GM10266 (cell line): Measurements from ENCODE around the gene RMDN2.
A peak's percentile ranks its signal among the peaks of the same experiment; 100 is the strongest.

Source experiments
- DNase-seq: peaks from one replicate; pipeline ENCODE4 v3.0.0; 2012; ENCODE audit errors: extremely low spot score
- TF ChIP-seq, protein P1 (sequence below): IDR thresholded peaks from 2 replicates; pipeline ENCODE4 v1.5.1; 2012; ENCODE audit warnings: mild to moderate bottlenecking, low read depth; ENCODE audit not compliant: control insufficient read depth, insufficient read depth; ENCODE audit errors: missing control alignments

RMDN2 gene, protein sequence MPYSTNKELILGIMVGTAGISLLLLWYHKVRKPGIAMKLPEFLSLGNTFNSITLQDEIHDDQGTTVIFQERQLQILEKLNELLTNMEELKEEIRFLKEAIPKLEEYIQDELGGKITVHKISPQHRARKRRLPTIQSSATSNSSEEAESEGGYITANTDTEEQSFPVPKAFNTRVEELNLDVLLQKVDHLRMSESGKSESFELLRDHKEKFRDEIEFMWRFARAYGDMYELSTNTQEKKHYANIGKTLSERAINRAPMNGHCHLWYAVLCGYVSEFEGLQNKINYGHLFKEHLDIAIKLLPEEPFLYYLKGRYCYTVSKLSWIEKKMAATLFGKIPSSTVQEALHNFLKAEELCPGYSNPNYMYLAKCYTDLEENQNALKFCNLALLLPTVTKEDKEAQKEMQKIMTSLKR

DNA sequence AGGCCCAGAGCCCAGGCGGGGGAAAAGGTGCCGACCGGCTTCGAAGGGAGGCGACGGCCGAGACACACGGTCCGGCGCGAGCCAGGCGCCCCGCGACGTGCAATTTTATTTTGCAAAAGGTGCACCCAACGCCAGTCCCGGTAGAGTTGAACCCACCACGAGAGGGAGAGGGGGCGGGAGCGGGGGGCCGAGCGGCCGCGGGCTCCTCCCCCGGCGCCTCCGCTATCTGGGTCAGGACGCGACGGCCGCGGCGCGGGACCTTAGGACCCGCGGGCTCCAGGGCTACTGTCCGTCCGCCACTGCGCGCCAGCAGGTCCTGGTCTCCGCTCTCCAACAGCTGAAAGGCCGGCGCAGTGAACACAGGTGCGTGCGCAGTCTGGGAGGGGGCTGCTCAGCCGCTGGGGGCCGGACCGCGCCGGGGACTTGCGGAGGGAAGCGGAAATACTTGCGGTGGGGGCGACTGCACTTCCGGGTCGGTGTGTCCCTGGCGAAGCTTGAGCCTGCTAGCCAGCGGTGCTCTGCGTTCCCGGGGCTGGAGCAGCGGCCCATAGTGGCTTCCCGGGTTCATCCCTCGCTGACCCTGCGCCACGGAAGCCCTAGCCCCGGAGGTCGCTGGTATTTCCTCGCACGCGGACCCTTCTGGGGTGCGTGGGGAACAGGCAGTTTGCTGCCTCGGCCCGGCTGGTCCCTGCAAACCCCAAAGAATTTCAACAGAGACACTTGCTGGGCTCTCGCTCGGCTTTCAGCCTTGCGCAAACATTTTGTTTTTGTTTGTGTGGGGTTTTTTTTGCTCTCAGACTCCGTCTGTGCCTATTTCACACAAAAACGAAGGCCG, at the start of gene RMDN2:
Gene RMDN2 (plus strand): TSS at position 225 of the 835 bp plus-strand sequence. CDS start 3,991 bp downstream, outside the sequence.
- DNase-seq = peak; percentile 90
- TF ChIP-seq, protein P1, sequence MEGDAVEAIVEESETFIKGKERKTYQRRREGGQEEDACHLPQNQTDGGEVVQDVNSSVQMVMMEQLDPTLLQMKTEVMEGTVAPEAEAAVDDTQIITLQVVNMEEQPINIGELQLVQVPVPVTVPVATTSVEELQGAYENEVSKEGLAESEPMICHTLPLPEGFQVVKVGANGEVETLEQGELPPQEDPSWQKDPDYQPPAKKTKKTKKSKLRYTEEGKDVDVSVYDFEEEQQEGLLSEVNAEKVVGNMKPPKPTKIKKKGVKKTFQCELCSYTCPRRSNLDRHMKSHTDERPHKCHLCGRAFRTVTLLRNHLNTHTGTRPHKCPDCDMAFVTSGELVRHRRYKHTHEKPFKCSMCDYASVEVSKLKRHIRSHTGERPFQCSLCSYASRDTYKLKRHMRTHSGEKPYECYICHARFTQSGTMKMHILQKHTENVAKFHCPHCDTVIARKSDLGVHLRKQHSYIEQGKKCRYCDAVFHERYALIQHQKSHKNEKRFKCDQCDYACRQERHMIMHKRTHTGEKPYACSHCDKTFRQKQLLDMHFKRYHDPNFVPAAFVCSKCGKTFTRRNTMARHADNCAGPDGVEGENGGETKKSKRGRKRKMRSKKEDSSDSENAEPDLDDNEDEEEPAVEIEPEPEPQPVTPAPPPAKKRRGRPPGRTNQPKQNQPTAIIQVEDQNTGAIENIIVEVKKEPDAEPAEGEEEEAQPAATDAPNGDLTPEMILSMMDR = no peak

DNA sequence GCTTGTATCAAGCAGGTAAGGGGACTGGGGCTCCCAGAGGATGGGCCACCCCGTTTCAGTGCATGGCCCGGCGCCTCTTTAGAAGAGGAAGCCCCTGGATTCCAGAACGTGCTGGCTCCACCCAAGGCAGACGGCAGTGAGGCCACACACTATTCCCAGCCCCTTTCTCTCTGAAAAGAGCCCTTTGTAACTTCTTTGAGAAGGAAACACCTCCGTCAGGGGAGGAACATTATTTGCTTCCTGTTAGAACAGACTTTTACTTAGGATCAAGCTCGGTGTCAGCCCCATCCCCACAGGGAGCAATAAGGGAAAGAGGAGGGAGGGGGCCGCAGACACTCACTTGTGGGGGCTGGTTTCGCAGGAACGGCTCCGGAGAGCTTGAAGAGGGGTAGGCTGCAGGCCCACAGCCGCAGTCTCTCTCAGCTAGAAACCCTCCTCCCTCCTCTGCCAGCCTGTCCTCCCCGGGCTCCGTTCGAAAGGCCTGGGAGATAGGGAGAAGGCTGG, 49.6 kb upstream of the RMDN2 start:
- no peak for DNase-seq
- TF ChIP-seq, protein P1 = no peak

DNA sequence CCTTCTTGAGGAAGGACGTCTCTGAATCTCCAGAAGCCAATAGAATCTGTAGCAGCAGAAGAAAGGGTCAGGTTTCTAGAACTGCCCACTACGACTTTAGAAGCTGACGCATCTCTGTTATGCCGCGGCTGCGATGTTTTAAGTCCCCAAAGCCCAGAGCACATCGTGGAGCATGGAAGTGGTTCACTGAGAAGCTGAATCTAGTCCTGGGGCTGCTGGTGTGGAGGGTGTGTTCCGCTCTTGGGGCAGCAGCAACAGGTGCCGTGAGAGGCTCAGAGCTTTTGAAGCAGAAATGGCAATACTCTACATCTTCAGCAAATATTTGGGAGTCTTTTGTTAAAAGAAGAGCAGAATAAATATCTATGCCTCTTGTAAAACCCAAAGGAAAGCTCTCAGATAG, 48.9 kb upstream of the RMDN2 start:
- no peak for DNase-seq
- TF ChIP-seq, protein P1 = no peak

DNA sequence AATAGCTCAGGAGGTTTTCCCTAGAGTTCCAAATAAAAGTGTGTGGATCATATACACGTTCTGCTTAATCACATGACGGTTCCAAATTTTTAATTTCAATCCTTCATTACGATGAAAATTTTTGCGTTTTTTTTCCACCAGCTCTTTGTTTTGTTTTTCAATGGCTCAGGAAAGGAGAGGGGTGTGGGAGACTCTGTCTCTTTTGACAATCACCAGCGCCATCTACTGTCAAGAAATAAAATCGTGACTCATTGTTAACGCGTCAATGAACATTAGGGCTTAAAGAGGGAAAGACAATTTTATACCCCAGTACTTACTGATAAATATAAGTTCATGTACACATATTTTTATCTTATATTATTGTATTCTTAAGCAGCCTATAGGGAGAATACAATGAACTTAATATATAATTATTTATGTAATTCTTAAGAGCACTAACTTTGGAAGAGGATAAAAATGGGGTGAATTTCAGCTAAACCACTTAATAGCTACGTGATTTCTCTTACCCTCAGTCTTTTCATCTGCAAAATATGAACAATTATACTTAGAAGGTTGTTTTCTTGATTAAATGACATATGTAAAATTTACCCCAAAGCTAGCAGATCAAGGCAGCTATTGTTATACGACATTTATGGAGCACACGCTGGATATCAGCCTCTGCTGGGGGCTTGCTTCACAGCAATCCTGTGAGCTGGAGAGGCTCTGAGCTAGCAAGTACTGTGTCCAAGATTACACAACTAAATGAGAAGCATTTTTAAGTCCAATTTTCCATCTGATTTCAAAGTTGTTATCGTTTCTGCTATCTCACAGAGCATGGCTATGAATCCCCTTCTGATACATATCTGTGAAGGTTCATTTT, 47.4 kb upstream of the RMDN2 start:
- TF ChIP-seq, protein P1 = peak; percentile 69
- DNase-seq = no peak

DNA sequence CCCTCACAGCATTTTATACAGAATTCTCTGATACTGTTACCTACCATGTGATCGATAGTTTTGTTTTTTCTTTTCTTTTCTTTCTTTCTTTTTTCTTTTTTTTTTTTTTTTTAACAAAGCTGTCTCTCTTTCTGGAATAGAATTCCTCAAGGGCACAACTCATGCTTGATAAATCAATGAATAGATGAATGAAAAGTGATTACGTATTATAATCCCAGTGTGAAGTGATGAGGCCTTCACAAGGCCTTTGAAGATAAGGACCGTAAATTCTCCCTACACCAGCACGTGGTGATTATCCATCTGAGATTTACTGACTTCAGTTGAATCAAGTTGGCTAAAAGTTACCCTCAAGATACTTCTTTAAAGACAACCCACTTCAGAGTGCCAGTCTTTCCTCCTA, 46.6 kb upstream of the RMDN2 start:
- TF ChIP-seq, protein P1 = no peak
- DNase-seq = no peak

DNA sequence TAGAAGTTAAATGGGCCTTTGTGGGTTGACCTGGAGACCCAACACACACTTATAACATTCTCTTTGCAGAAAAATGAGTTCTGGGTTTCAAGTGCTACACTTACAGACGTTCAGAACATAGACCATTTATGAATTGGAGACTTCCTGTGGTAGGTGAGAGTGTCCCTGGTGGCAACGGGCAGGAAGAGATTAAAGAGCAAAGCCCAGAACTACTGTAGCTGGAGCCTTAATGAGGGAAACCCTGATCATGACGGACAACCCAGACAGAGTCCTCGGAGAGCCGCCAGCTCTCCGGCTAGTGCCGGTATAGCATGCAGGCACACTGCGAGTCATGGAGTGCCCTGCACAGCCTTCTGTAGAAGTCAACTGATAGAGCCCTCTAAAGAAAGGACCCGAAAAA, 44.5 kb upstream of the RMDN2 start:
- TF ChIP-seq, protein P1 = peak; percentile 8
- DNase-seq = no peak
